K562 (cell line): ENCODE results near the gene ABHD13. TPM values are rescaled to one million over a fixed set of nuclear protein-coding genes. Genes with fewer than 3 reads are reported as not detected.

ENCODE experiments used
- ATAC-seq: fragments of 200-7000 bp; cut with Tn5 transposase; 3 replicates; pipeline ENCODE4 v1.9.1; 2020; ENCODE audit warnings: moderate library complexity
- BruUV-seq: library from RNA; stranded (reverse); fragments of 400-500 nt; replicated peaks from 2 replicates; lab custom pipeline; 2021; lab: Mats Ljungman, UMichigan
- CTCF ChIA-PET: fragments of 300-600 bp; formaldehyde crosslinking; extraction: SDS; loops from one replicate; lab custom pipeline; 2021; ENCODE audit warnings: low intra/inter-chr PET ratio; lab: Yijun Ruan, JAX
- POLR2A ChIA-PET: fragments of 300-600, 350-650 bp; sonication (Branson Sonifier 250); formaldehyde crosslinking; extraction: SDS; loops from one replicate; lab custom pipeline; 2021; ENCODE audit warnings: antibody characterized with exemption, inconsistent platforms; lab: Yijun Ruan, JAX
- DNase-seq, 4 experiments: peaks; one replicate each; pipeline versions ENCODE4 v3.0.0 to v3.0.0-alpha.2; 2011 to 2018; ENCODE audit warnings: low spot score in 3 of 4, mixed read lengths in 3 of 4; ENCODE audit errors: extremely low read depth in 1 of 4
- FAIRE-seq: peaks from 2 replicates; lab custom pipeline; 2011; peaks lifted over from hg19 to GRCh38; lab: Jason Lieb, UNC
- H2AFZ ChIP-seq: 2 replicates; pipeline ENCODE4 v1.6.0; 2011; ENCODE audit warnings: low read depth, low read length, control low read depth, inconsistent platforms
- H3K27ac ChIP-seq: fragments of 200-600 bp; 3 replicates; pipeline ENCODE4 v1.8.0; 2011; ENCODE audit warnings: low read depth, mild to moderate bottlenecking, control low read depth, inconsistent platforms, low read length, moderate library complexity, mixed read lengths; ENCODE audit errors: extremely low read depth
- H3K27me3 ChIP-seq, 2 experiments: fragments of 300-600 bp in 1 of 2; 2 replicates in 1 of 2; 3 replicates in 1 of 2; pipeline versions ENCODE4 v1.6.0 to v1.8.0; 2011; ENCODE audit warnings: inconsistent platforms in 2 of 2, low read length in 2 of 2, mild to moderate bottlenecking in 1 of 2, mixed read lengths in 1 of 2, moderate library complexity in 1 of 2; ENCODE audit not compliant: control insufficient read depth in 2 of 2, insufficient read depth in 2 of 2
- H3K36me3 ChIP-seq: fragments of 300-600 bp; 3 replicates; pipeline ENCODE4 v1.8.0; 2011; ENCODE audit warnings: mild to moderate bottlenecking, low read length, inconsistent platforms; ENCODE audit not compliant: control insufficient read depth, insufficient read depth
- H3K4me1 ChIP-seq, 2 experiments: fragments of 200-600 bp in 1 of 2; replicated peaks in 1 of 2; 2 replicates in 1 of 2; 3 replicates in 1 of 2; pipeline versions ENCODE4 v1.5.1 to v1.8.0; 2011; ENCODE audit warnings: inconsistent platforms in 2 of 2, low read length in 2 of 2, mild to moderate bottlenecking in 1 of 2, mixed read lengths in 1 of 2, moderate library complexity in 1 of 2; ENCODE audit not compliant: control insufficient read depth in 2 of 2, insufficient read depth in 2 of 2
- H3K4me2 ChIP-seq: 2 replicates; pipeline ENCODE4 v1.6.1; 2011; ENCODE audit warnings: low read length, control low read depth, inconsistent platforms, mixed read lengths; ENCODE audit not compliant: insufficient read depth
- H3K4me3 ChIP-seq: fragments of 200-600 bp; sonication (generic), shearing (Covaris generic); 2 replicates; pipeline ENCODE4 v1.5.1; 2016; ENCODE audit warnings: control low read depth, inconsistent platforms
- H3K79me2 ChIP-seq: fragments of 200-600 bp; 3 replicates; pipeline ENCODE4 v1.8.0; 2011; ENCODE audit warnings: low read length, inconsistent platforms; ENCODE audit not compliant: control insufficient read depth, insufficient read depth
- H3K9ac ChIP-seq, 2 experiments: 2 replicates each; pipeline versions ENCODE4 v1.6.0 to v1.6.1; 2011; ENCODE audit warnings: low read depth in 2 of 2, low read length in 2 of 2, control low read depth in 1 of 2, inconsistent platforms in 1 of 2, mild to moderate bottlenecking in 1 of 2, mixed read lengths in 1 of 2; ENCODE audit not compliant: insufficient read depth in 1 of 2
- H3K9me1 ChIP-seq: one replicate; pipeline ENCODE4 v1.6.0; 2011; ENCODE audit warnings: inconsistent platforms, mild to moderate bottlenecking, low read length, moderate library complexity; ENCODE audit not compliant: control insufficient read depth, insufficient read depth
- H3K9me3 ChIP-seq: replicated peaks from 2 replicates; pipeline ENCODE4 v1.5.1; 2011; ENCODE audit warnings: low read depth, low read length, inconsistent platforms; ENCODE audit not compliant: control insufficient read depth, insufficient read depth
- H4K20me1 ChIP-seq: replicated peaks from 2 replicates; pipeline ENCODE4 v1.6.1; 2011; ENCODE audit warnings: low read length, inconsistent platforms, mixed read lengths; ENCODE audit not compliant: control insufficient read depth, insufficient read depth
- MEIS2 ChIP-seq: fragments of 450-650 bp; IDR thresholded peaks from 2 replicates; pipeline ENCODE4 v1.6.1; 2014; ENCODE audit warnings: mild to moderate bottlenecking; ENCODE audit not compliant: partially characterized antibody
- MYC ChIP-seq, 2 experiments: fragments of 250-450 bp in 1 of 2; sonication (Bioruptor Pico) in 1 of 2; IDR thresholded peaks; 2 replicates each; pipeline versions ENCODE4 v1.5.1 to v1.6.1; 2012 to 2021; ENCODE audit warnings: low read depth in 2 of 2, borderline replicate concordance in 1 of 2, improper control_type of control experiment in 1 of 2, low read length in 1 of 2, mild to moderate bottlenecking in 1 of 2, moderate library complexity in 1 of 2
- ZHX1 ChIP-seq: fragments of 150-350 bp; conservative IDR thresholded peaks from 2 replicates; pipeline ENCODE4 v1.6.1; 2014; ENCODE audit warnings: low read length
- WGBS: fragments of 100-300 bp; shearing (Covaris generic); methylation state at CpG from one replicate; pipeline ENCODE4 v1.1.6; 2016; ENCODE audit warnings: low coverage, mixed read lengths; ENCODE audit not compliant: insufficient coverage; ENCODE audit errors: missing lambda C conversion rate; 5-methylcytosine and 5-hydroxymethylcytosine counted together
- in situ Hi-C: fragments of 300-500 bp; cut with MboI; formaldehyde crosslinking; loops from 4 replicates; pipeline ENCODE4 v1.15.0; 2018; ENCODE audit warnings: inconsistent platforms, mixed read lengths
- intact Hi-C: fragments of 100-400 bp; cut with micrococcal nuclease; formaldehyde crosslinking; loops from 2 replicates; pipeline ENCODE4 v1.14.2; 2022
- polyA plus RNA-seq, 8 experiments: library from polyadenylated mRNA; depleted of rRNA in 4 of 8; stranded (reverse) in 5 of 8; unstranded in 3 of 8; fragments of >200 nt; fragmentation: Nextera tagmentation in 2 of 8; fragmentation: Illumina TruSeq in 1 of 8; extraction: Ambion mirVana in 2 of 8; extraction: Trizol in 1 of 8; gene quantifications; 2 replicates each; pipeline versions ENCODE4 v1.2.1 to v1.2.3, GENCODE V29; 2011 to 2014; ENCODE audit warnings: inconsistent platforms in 1 of 8, missing spikeins in 1 of 8
- total RNA-seq, 7 experiments: library from RNA; depleted of rRNA in 6 of 7; stranded (reverse); fragments of >200 nt in 6 of 7; fragmentation: Illumina TruSeq in 2 of 7; extraction: Trizol in 2 of 7; gene quantifications; 2 replicates each; pipeline versions ENCODE4 v1.2.1 to v1.2.3, GENCODE V29; 2011 to 2021; ENCODE audit warnings: low replicate concordance in 1 of 7
- TF ChIP-seq, protein P1 (sequence below), 2 experiments: fragments of 450-650 bp in 1 of 2; sonication (generic) in 1 of 2; formaldehyde crosslinking; conservative IDR thresholded peaks; 2 replicates each; pipeline versions ENCODE4 v1.4.0 to v1.8.1; 2020 to 2022; ENCODE audit warnings: mild to moderate bottlenecking in 1 of 2, missing genetic modification reagents in 1 of 2

The ABHD13 gene
- total and polyA plus RNA-seq, 9 of the 15 experiments (the other 6 are each of a cell fraction or from before 2014, with no cell fraction given): 1.7 to 7.0 (median 4.1) TPM

GRCh38 chr13:108225440-108225839, 7.2 kb downstream of the ABHD13 start:
- DNase-seq: no peak
- H3K4me1 ChIP-seq: peaks cover 0 to 4% of the 10 kb centered on the region in 2 experiments; a peak in 2 of 5 replicates
- ChIA-PET CTCF (no interaction called here), POLR2A (no interaction called here)
- H3K4me3 ChIP-seq: no peak overlapping the region
- no peak for FAIRE-seq
- H3K4me2 ChIP-seq: no peak overlapping the region
- 0% methylated on average over 1 of the region's 1 CpG for WGBS
- no peak overlapping the region for H3K9ac ChIP-seq
- TF ChIP-seq MEIS2 (peak; percentile 21), MYC (IDR thresholded peaks at IDR 0.05; ENCODE audit: low read depth, low read length) (no peak), MYC (CRISPR knock-in tag; IDR thresholded peaks at IDR 0.05; ENCODE audit: borderline replicate concordance, low read depth) (no peak), ZHX1 (no peak)
- TF ChIP-seq, protein P1, sequence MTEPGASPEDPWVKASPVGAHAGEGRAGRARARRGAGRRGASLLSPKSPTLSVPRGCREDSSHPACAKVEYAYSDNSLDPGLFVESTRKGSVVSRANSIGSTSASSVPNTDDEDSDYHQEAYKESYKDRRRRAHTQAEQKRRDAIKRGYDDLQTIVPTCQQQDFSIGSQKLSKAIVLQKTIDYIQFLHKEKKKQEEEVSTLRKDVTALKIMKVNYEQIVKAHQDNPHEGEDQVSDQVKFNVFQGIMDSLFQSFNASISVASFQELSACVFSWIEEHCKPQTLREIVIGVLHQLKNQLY (CRISPR knock-in tag; conservative IDR thresholded peaks at IDR 0.05): no peak
- in situ Hi-C loops: no loop called here
- BruUV-seq: no TSS peak
- peaks cover 86% of the 10 kb centered on the region for H3K79me2 ChIP-seq
- H3K36me3 ChIP-seq: peaks cover 23% of the 10 kb centered on the region; the same call in 2 of the 3 replicates
- intact Hi-C loops: loop anchor here (5.0 to 10.0 kb wide), 5 partner anchors 52 to 672 kb away; no protein-coding TSS in a partner anchor
- H3K27ac ChIP-seq: no peak overlapping the region
- no peaks in the 10 kb centered on the region for H3K9me3 ChIP-seq
- H4K20me1 ChIP-seq: no peaks in the 10 kb centered on the region; the same call in 1 of the 2 replicates
- no peak overlapping the region for H2AFZ ChIP-seq
- H3K27me3 ChIP-seq: no peaks in the 10 kb centered on the region
- no peaks in the 10 kb centered on the region for H3K9me1 ChIP-seq
- 0 out of 3 replicates have a peak, but pooled peaks have one; percentile 28 for ATAC-seq
